HepG2 (cell line): ENCODE data around the gene MYORG. TPM values are rescaled to one million over a fixed set of nuclear protein-coding genes. Genes with fewer than 3 reads are reported as not detected.

ENCODE experiments used
- CBX5 ChIP-seq: sonication (generic); formaldehyde crosslinking; IDR thresholded peaks from 2 replicates; pipeline ENCODE4 v1.4.0; 2020; ENCODE audit warnings: missing genetic modification reagents, borderline replicate concordance
- FOSL1 ChIP-seq: sonication (generic); formaldehyde crosslinking; IDR thresholded peaks from 2 replicates; pipeline ENCODE4 v1.9.0; 2021; ENCODE audit warnings: missing genetic modification reagents, borderline replicate concordance
- GFI1 ChIP-seq: sonication (generic); formaldehyde crosslinking; IDR thresholded peaks from 2 replicates; pipeline ENCODE4 v1.5.0; 2020; ENCODE audit warnings: missing genetic modification reagents, mild to moderate bottlenecking, borderline replicate concordance
- KDM4B ChIP-seq: sonication (generic); formaldehyde crosslinking; IDR thresholded peaks from 2 replicates; pipeline ENCODE4 v1.4.0; 2020; ENCODE audit warnings: missing genetic modification reagents
- MAFG ChIP-seq: sonication (generic); formaldehyde crosslinking; IDR thresholded peaks from 2 replicates; pipeline ENCODE4 v1.5.1; 2020; ENCODE audit warnings: mild to moderate bottlenecking, missing genetic modification reagents
- PCBP1 ChIP-seq: fragments of 200-400 bp; formaldehyde crosslinking; IDR thresholded peaks from 2 replicates; pipeline ENCODE4 v1.6.1; 2017; ENCODE audit warnings: mild to moderate bottlenecking, low read depth, low read length, borderline replicate concordance
- RBM22 ChIP-seq: fragments of 200-400 bp; formaldehyde crosslinking; optimal IDR thresholded peaks from 2 replicates; pipeline ENCODE3; 2017; ENCODE audit warnings: mild to moderate bottlenecking, low read length, moderate library complexity
- RCOR2 ChIP-seq: IDR thresholded peaks from 2 replicates; pipeline ENCODE4 v1.6.1; 2016; ENCODE audit warnings: missing biosample characterization, missing genetic modification reagents
- RFX3 ChIP-seq: IDR thresholded peaks from 2 replicates; pipeline ENCODE4 v1.6.1; 2016; ENCODE audit warnings: missing biosample characterization, missing genetic modification reagents
- SMARCC2 ChIP-seq: fragments of 450-650 bp; IDR thresholded peaks from 2 replicates; pipeline ENCODE4 v1.6.1; 2017; ENCODE audit warnings: antibody characterized with exemption, mild to moderate bottlenecking
- ZFP37 ChIP-seq: sonication (generic); formaldehyde crosslinking; IDR thresholded peaks from 2 replicates; pipeline ENCODE4 v1.4.0; 2020; ENCODE audit warnings: missing genetic modification reagents, borderline replicate concordance
- ZNF510 ChIP-seq: sonication (generic); formaldehyde crosslinking; IDR thresholded peaks from 2 replicates; pipeline ENCODE4 v1.4.0; 2020; ENCODE audit warnings: low read depth, mild to moderate bottlenecking, missing genetic modification reagents
- ZNF781 ChIP-seq: sonication (generic); formaldehyde crosslinking; IDR thresholded peaks from 2 replicates; pipeline ENCODE4 v1.5.1; 2020; ENCODE audit warnings: borderline replicate concordance, mild to moderate bottlenecking, missing genetic modification reagents; ENCODE audit errors: not compliant biosample characterization
- polyA plus RNA-seq, 8 experiments: library from polyadenylated mRNA; depleted of rRNA in 3 of 8; stranded (reverse) in 7 of 8; unstranded in 1 of 8; fragments of >200 nt; fragmentation: Illumina TruSeq in 4 of 8; extraction: Trizol in 4 of 8; gene quantifications; 2 replicates each; pipeline versions ENCODE4 v1.2.1 to v1.2.3, GENCODE V29; 2011 to 2016; ENCODE audit warnings: low read depth in 4 of 8, missing spikeins in 1 of 8, mixed read lengths in 1 of 8; ENCODE audit not compliant: insufficient read depth in 1 of 8
- total RNA-seq, 5 experiments: library from RNA; depleted of rRNA; stranded (reverse); fragments of >200 nt; fragmentation: Illumina TruSeq; extraction: Trizol; gene quantifications; 2 replicates each; pipeline ENCODE4 v1.2.3, GENCODE V29; 2016; ENCODE audit warnings: low read depth in 1 of 5
- TF ChIP-seq, protein P1 (sequence below): sonication (generic); formaldehyde crosslinking; IDR thresholded peaks from 2 replicates; pipeline ENCODE4 v1.9.0; 2021; ENCODE audit warnings: missing genetic modification reagents, borderline replicate concordance
- TF ChIP-seq, protein P2 (sequence below): sonication (generic); formaldehyde crosslinking; conservative IDR thresholded peaks from 2 replicates; pipeline ENCODE4 v1.8.1; 2023; ENCODE audit warnings: missing genetic modification reagents
- TF ChIP-seq, protein P3 (sequence below): sonication (generic); formaldehyde crosslinking; IDR thresholded peaks from 2 replicates; pipeline ENCODE4 v1.5.0; 2020; ENCODE audit warnings: mild to moderate bottlenecking, missing genetic modification reagents
- TF ChIP-seq, protein P4 (sequence below): sonication (generic); formaldehyde crosslinking; IDR thresholded peaks from 2 replicates; pipeline ENCODE4 v1.9.0; 2022; ENCODE audit warnings: low read depth, missing genetic modification reagents
- TF ChIP-seq, protein P5 (sequence below): sonication (generic); formaldehyde crosslinking; IDR thresholded peaks from 2 replicates; pipeline ENCODE4 v1.4.0; 2020; ENCODE audit warnings: missing genetic modification reagents
- TF ChIP-seq, protein P6 (sequence below): IDR thresholded peaks from 2 replicates; pipeline ENCODE4 v1.6.1; 2018; ENCODE audit warnings: missing genetic modification reagents

MYORG gene
- total and polyA plus RNA-seq, 2 of the 13 experiments (the other 11 are each of a cell fraction or from before 2014, with no cell fraction given): 11.1 to 22.4 TPM

DNA sequence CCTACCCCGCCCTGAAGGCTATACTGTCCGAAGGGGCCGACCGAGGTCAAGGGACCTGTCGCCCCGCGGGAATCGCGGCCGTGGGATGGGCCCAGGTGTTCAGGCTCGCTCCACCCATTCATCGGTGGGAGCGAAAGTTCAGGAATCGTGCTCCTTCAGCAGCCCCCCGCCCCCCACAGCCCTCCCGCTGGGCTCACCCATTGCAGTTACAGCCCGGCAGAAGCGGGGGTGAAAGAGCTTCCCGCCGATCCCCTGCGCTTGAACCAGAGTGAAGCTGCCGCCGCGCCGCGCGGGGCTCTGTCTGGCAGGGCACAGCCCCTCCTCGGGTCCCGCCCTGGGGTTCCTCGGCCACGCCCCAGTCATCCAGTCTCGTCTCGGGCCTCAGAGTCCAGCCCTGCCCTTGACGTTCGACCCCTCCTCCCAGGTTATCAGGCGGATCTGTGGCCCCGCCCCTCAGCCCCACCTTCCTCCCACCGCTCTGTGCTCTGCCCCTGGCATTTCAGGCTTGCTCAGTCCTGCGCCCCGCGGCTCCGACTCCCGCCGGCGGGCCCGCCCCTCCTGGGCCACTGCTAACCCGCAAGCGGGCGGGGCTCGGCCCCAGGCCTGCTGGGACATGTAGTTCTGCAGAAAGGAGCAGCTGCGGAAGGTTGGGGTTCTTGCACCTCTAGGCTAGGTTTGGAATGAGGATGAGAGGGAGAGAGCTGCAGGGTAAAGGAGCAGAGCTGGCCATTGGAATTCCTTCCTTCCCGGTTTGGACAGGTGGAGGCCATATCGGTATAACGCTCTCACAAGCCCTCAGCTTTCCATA lies at the start of gene MYORG (continued):
- TF ChIP-seq, protein P1, sequence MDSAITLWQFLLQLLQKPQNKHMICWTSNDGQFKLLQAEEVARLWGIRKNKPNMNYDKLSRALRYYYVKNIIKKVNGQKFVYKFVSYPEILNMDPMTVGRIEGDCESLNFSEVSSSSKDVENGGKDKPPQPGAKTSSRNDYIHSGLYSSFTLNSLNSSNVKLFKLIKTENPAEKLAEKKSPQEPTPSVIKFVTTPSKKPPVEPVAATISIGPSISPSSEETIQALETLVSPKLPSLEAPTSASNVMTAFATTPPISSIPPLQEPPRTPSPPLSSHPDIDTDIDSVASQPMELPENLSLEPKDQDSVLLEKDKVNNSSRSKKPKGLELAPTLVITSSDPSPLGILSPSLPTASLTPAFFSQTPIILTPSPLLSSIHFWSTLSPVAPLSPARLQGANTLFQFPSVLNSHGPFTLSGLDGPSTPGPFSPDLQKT (CRISPR knock-in tag): no peak
- TF ChIP-seq PCBP1: no peak
- TF ChIP-seq, protein P2, sequence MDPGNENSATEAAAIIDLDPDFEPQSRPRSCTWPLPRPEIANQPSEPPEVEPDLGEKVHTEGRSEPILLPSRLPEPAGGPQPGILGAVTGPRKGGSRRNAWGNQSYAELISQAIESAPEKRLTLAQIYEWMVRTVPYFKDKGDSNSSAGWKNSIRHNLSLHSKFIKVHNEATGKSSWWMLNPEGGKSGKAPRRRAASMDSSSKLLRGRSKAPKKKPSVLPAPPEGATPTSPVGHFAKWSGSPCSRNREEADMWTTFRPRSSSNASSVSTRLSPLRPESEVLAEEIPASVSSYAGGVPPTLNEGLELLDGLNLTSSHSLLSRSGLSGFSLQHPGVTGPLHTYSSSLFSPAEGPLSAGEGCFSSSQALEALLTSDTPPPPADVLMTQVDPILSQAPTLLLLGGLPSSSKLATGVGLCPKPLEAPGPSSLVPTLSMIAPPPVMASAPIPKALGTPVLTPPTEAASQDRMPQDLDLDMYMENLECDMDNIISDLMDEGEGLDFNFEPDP (CRISPR knock-in tag): peak; percentile 59; the same call in 1 of the 2 replicates
- no peak for TF ChIP-seq MAFG (CRISPR knock-in tag)
- TF ChIP-seq ZFP37 (CRISPR knock-in tag): no peak
- TF ChIP-seq RFX3 (CRISPR knock-in tag): no peak
- peak; percentile 82 for TF ChIP-seq ZNF510 (CRISPR knock-in tag)
- TF ChIP-seq, protein P3, sequence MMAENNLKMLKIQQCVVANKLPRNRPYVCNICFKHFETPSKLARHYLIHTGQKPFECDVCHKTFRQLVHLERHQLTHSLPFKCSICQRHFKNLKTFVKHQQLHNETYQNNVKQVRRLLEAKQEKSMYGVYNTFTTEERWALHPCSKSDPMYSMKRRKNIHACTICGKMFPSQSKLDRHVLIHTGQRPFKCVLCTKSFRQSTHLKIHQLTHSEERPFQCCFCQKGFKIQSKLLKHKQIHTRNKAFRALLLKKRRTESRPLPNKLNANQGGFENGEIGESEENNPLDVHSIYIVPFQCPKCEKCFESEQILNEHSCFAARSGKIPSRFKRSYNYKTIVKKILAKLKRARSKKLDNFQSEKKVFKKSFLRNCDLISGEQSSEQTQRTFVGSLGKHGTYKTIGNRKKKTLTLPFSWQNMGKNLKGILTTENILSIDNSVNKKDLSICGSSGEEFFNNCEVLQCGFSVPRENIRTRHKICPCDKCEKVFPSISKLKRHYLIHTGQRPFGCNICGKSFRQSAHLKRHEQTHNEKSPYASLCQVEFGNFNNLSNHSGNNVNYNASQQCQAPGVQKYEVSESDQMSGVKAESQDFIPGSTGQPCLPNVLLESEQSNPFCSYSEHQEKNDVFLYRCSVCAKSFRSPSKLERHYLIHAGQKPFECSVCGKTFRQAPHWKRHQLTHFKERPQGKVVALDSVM (CRISPR knock-in tag): no peak; the same call in 1 of the 2 replicates
- no peak for TF ChIP-seq FOSL1 (CRISPR knock-in tag)
- TF ChIP-seq ZNF781 (CRISPR knock-in tag): no peak
- no peak for TF ChIP-seq SMARCC2
- TF ChIP-seq KDM4B (CRISPR knock-in tag): no peak
- no peak for TF ChIP-seq RCOR2 (CRISPR knock-in tag)
- TF ChIP-seq GFI1 (CRISPR knock-in tag): peak; percentile 69
- TF ChIP-seq, protein P4, sequence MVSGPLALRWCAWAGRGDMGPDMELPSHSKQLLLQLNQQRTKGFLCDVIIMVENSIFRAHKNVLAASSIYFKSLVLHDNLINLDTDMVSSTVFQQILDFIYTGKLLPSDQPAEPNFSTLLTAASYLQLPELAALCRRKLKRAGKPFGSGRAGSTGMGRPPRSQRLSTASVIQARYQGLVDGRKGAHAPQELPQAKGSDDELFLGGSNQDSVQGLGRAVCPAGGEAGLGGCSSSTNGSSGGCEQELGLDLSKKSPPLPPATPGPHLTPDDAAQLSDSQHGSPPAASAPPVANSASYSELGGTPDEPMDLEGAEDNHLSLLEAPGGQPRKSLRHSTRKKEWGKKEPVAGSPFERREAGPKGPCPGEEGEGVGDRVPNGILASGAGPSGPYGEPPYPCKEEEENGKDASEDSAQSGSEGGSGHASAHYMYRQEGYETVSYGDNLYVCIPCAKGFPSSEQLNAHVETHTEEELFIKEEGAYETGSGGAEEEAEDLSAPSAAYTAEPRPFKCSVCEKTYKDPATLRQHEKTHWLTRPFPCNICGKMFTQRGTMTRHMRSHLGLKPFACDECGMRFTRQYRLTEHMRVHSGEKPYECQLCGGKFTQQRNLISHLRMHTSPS (CRISPR knock-in tag): peak; percentile 71; the same call in 1 of the 2 replicates
- TF ChIP-seq RBM22: no peak
- peak; percentile 11; the same call in 1 of the 2 replicates for TF ChIP-seq CBX5
- TF ChIP-seq, protein P5, sequence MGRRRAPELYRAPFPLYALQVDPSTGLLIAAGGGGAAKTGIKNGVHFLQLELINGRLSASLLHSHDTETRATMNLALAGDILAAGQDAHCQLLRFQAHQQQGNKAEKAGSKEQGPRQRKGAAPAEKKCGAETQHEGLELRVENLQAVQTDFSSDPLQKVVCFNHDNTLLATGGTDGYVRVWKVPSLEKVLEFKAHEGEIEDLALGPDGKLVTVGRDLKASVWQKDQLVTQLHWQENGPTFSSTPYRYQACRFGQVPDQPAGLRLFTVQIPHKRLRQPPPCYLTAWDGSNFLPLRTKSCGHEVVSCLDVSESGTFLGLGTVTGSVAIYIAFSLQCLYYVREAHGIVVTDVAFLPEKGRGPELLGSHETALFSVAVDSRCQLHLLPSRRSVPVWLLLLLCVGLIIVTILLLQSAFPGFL (CRISPR knock-in tag): no peak
- TF ChIP-seq, protein P6, sequence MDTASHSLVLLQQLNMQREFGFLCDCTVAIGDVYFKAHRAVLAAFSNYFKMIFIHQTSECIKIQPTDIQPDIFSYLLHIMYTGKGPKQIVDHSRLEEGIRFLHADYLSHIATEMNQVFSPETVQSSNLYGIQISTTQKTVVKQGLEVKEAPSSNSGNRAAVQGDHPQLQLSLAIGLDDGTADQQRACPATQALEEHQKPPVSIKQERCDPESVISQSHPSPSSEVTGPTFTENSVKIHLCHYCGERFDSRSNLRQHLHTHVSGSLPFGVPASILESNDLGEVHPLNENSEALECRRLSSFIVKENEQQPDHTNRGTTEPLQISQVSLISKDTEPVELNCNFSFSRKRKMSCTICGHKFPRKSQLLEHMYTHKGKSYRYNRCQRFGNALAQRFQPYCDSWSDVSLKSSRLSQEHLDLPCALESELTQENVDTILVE (CRISPR knock-in tag): 0 out of 2 replicates have a peak, but pooled peaks have one; percentile 63
